Measurements from ENCODE around the gene CC2D1A. TPM values are rescaled to one million over a fixed set of nuclear protein-coding genes. Genes with fewer than 3 reads are reported as not detected.

CC2D1A gene
- total and polyA plus RNA-seq, 2 donors from 2014 or later: 28.8 to 36.9 TPM

GRCh38 chr19:13930402-13930801 is 24.4 kb downstream of the CC2D1A start:
- H3K4me3 ChIP-seq (ENCODE audit: low read length in 3 of 3): no peak overlapping the region
- no peak for DNase-seq
- intact Hi-C loops (cut with DNase I): no loop called here
- no peaks in the 10 kb centered on the region for H3K9me3 ChIP-seq (ENCODE audit: control insufficient read depth in 2 of 3, insufficient read depth in 1 of 3, low read length in 3 of 3)
- H3K27me3 ChIP-seq (ENCODE audit: control insufficient read depth, insufficient read depth, low read length): no peaks in the 10 kb centered on the region
- H3K27ac ChIP-seq (ENCODE audit: low read depth in 2 of 2, low read length in 2 of 2): no peak overlapping the region
- FAIRE-seq: no peak
- H3K9ac ChIP-seq (ENCODE audit: low read length in 3 of 3): no peak overlapping the region
- H3K4me1 ChIP-seq (ENCODE audit: control insufficient read depth in 2 of 3, insufficient read depth in 2 of 3, low read depth in 1 of 3, low read length in 3 of 3): no peaks in the 10 kb centered on the region
- TF ChIP-seq CTCF (IDR thresholded peaks at IDR 0.05; ENCODE audit: borderline replicate concordance, extremely low read depth, insufficient read depth): no peak
- H3K36me3 ChIP-seq (ENCODE audit: control insufficient read depth in 2 of 3, insufficient read depth in 3 of 3, low read length in 3 of 3): peaks cover 4 to 8% (median 5%) of the 10 kb centered on the region in 3 donors

- Histone ChIP-seq H3K27me3 (ENCODE audit: control insufficient read depth, insufficient read depth, low read length) (no peaks in the 10 kb centered on the region), H3K9me3 (ENCODE audit: control insufficient read depth in 2 of 3, insufficient read depth in 1 of 3, low read length in 3 of 3) (no peaks in the 10 kb centered on the region), H3K27ac (ENCODE audit: low read depth in 2 of 2, low read length in 2 of 2) (no peak overlapping the region), H3K9ac (ENCODE audit: low read length in 3 of 3) (no peak overlapping the region), H3K36me3 (ENCODE audit: control insufficient read depth in 2 of 3, insufficient read depth in 3 of 3, low read length in 3 of 3) (peaks cover 0 to 8% (median 2%) of the 10 kb centered on the region in 3 donors), H3K4me3 (ENCODE audit: low read length in 3 of 3) (no peak overlapping the region), H3K4me1 (ENCODE audit: control insufficient read depth in 2 of 3, insufficient read depth in 2 of 3, low read depth in 1 of 3, low read length in 3 of 3) (no peaks in the 10 kb centered on the region)
- FAIRE-seq (no peak), DNase-seq (peak in 1 of 5 donors; percentile 71)
- no peak for TF ChIP-seq CTCF (IDR thresholded peaks at IDR 0.05; ENCODE audit: borderline replicate concordance, extremely low read depth, insufficient read depth)
- intact Hi-C loops (cut with DNase I): no loop called here
Measured at GRCh38 chr19:13931391-13932148, 25.6 kb downstream of the CC2D1A start.

GRCh38 chr19:13932149-13932637 is 26.2 kb downstream of the CC2D1A start:
- H3K36me3 ChIP-seq (ENCODE audit: control insufficient read depth in 2 of 3, insufficient read depth in 3 of 3, low read length in 3 of 3): peaks cover 0 to 4% (median 2%) of the 10 kb centered on the region in 3 donors
- intact Hi-C loops (cut with DNase I): no loop called here
- TF ChIP-seq CTCF (IDR thresholded peaks at IDR 0.05; ENCODE audit: borderline replicate concordance, extremely low read depth, insufficient read depth): no peak
- DNase-seq (no peak), FAIRE-seq (no peak)
- no peak overlapping the region for H3K27ac ChIP-seq (ENCODE audit: low read depth in 2 of 2, low read length in 2 of 2)
- no peak overlapping the region for H3K9ac ChIP-seq (ENCODE audit: low read length in 3 of 3)
- no peaks in the 10 kb centered on the region for H3K9me3 ChIP-seq (ENCODE audit: control insufficient read depth in 2 of 3, insufficient read depth in 1 of 3, low read length in 3 of 3)
- no peak overlapping the region for H3K4me3 ChIP-seq (ENCODE audit: low read length in 3 of 3)
- H3K27me3 ChIP-seq (ENCODE audit: control insufficient read depth, insufficient read depth, low read length): no peaks in the 10 kb centered on the region
- H3K4me1 ChIP-seq (ENCODE audit: control insufficient read depth in 2 of 3, insufficient read depth in 2 of 3, low read depth in 1 of 3, low read length in 3 of 3): no peaks in the 10 kb centered on the region

All from kidney (tissue), 14 donors.